Activated T-cell treated with anti-CD3 and anti-CD28 coated beads for 24 hours (primary cell): ENCODE data around the gene KIAA1191.
"Not testable (repeated sequence)": the region's sequence is repeated elsewhere in the genome, so short reads cannot be mapped to it uniquely, and the experiment has no call there.

Source experiments
- DNase-seq: peaks from one replicate; pipeline ENCODE4 v3.0.0-alpha.2; 2020; ENCODE audit warnings: low read depth

Gene KIAA1191

GRCh38 chr5:176317534-176318374 lies 43.8 kb downstream of the KIAA1191 start:
- no peak for DNase-seq

- DNase-seq = not testable (repeated sequence)
These were observed 56.2 kb downstream of the KIAA1191 start for GRCh38 chr5:176305356-176305755.
